HCT116 (cell line): ENCODE results near the gene BBS12. TPM values are rescaled to one million over a fixed set of nuclear protein-coding genes. Genes with fewer than 3 reads are reported as not detected.

Source experiments
- ATAC-seq: fragments of 200-7000 bp; cut with Tn5 transposase; 2 replicates; pipeline ENCODE4 v1.9.1; 2020; ENCODE audit warnings: mild to moderate bottlenecking, moderate library complexity
- BruUV-seq: library from RNA; stranded (reverse); fragments of 400-500 nt; replicated peaks from 2 replicates; lab custom pipeline; 2021; lab: Mats Ljungman, UMichigan
- CTCF ChIA-PET: fragments of 300-600 bp; sonication (Branson Sonifier 250); formaldehyde crosslinking; loops from one replicate; lab custom pipeline; 2021; ENCODE audit warnings: antibody characterized with exemption; lab: Charles Lee
- POLR2A ChIA-PET: fragments of 300-600, 350-600 bp; sonication (Branson Sonifier 250); formaldehyde crosslinking; loops from one replicate; lab custom pipeline; 2021; ENCODE audit warnings: antibody characterized with exemption; lab: Charles Lee
- RAD21 ChIA-PET, 2 experiments: fragments of 300-600 bp; sonication (Branson Sonifier 250); formaldehyde crosslinking; loops; one replicate each; lab custom pipeline; 2023; ENCODE audit warnings: low total read pairs in 2 of 2; ENCODE audit not compliant: uncharacterized antibody in 2 of 2, unreplicated experiment in 2 of 2, low non-redundant PET in 1 of 2; lab: Charles Lee
- DNase-seq: peaks from one replicate; pipeline ENCODE4 v3.0.0-alpha.2; 2010; ENCODE audit warnings: low read depth, low spot score
- H2AFZ ChIP-seq: fragments of 200-600 bp; shearing (Covaris generic), sonication (generic); 2 replicates; pipeline ENCODE4 v1.6.1; 2017; ENCODE audit warnings: low read depth, mixed run types, mixed read lengths, antibody characterized with exemption, low read length; ENCODE audit not compliant: poor library complexity, severe bottlenecking
- H3K27ac ChIP-seq: 2 replicates; pipeline ENCODE4 v1.5.1; 2012; ENCODE audit warnings: low read depth, low read length
- H3K27me3 ChIP-seq: fragments of 200-600 bp; sonication (generic); 2 replicates; pipeline ENCODE4 v1.6.1; 2016; ENCODE audit warnings: mixed run types, low read length, mixed read lengths; ENCODE audit not compliant: insufficient read depth
- H3K36me3 ChIP-seq, 2 experiments: fragments of 200-500 bp in 1 of 2; fragments of 200-600 bp in 1 of 2; sonication (Bioruptor generic) in 1 of 2; sonication (generic) in 1 of 2; 2 replicates each; pipeline versions ENCODE4 v1.5.1 to v1.6.1; 2014 to 2016; ENCODE audit warnings: low read length in 2 of 2, inconsistent platforms in 1 of 2, mixed read lengths in 1 of 2, mixed run types in 1 of 2; ENCODE audit not compliant: insufficient read depth in 2 of 2, control insufficient read depth in 1 of 2
- H3K4me1 ChIP-seq, 2 experiments: fragments of 200-600 bp in 1 of 2; sonication (generic) in 1 of 2; 2 replicates each; pipeline versions ENCODE4 v1.5.1 to v1.6.1; 2012 to 2017; ENCODE audit warnings: low read length in 2 of 2, inconsistent platforms in 1 of 2, mild to moderate bottlenecking in 1 of 2, mixed read lengths in 1 of 2, mixed run types in 1 of 2, moderate library complexity in 1 of 2; ENCODE audit not compliant: insufficient read depth in 2 of 2, control insufficient read depth in 1 of 2
- H3K4me2 ChIP-seq: fragments of 200-600 bp; sonication (generic); 2 replicates; pipeline ENCODE4 v1.6.1; 2017; ENCODE audit warnings: mixed run types, low read length, mixed read lengths
- H3K4me3 ChIP-seq, 2 experiments: fragments of 200-600 bp in 1 of 2; sonication (generic) in 1 of 2; replicated peaks in 1 of 2; 2 replicates each; pipeline ENCODE4 v1.5.1; 2011 to 2016; ENCODE audit warnings: low read length in 2 of 2, control low read depth in 1 of 2, low read depth in 1 of 2, mild to moderate bottlenecking in 1 of 2, mixed read lengths in 1 of 2, mixed run types in 1 of 2
- H3K79me2 ChIP-seq: fragments of 200-600 bp; sonication (generic); 2 replicates; pipeline ENCODE4 v1.6.1; 2017; ENCODE audit warnings: mild to moderate bottlenecking, mixed run types, low read length, moderate library complexity, mixed read lengths; ENCODE audit not compliant: insufficient read depth
- H3K9ac ChIP-seq: fragments of 200-600 bp; sonication (generic); 2 replicates; pipeline ENCODE4 v1.6.1; 2016; ENCODE audit warnings: low read length, mixed read lengths
- H3K9me2 ChIP-seq: fragments of 200-600 bp; sonication (generic), shearing (Covaris generic); 2 replicates; pipeline ENCODE4 v1.6.1; 2017; ENCODE audit warnings: mixed run types, mild to moderate bottlenecking, moderate library complexity; ENCODE audit not compliant: insufficient read depth
- H3K9me3 ChIP-seq, 2 experiments: fragments of 200-500 bp in 1 of 2; fragments of 200-600 bp in 1 of 2; sonication (Bioruptor generic) in 1 of 2; sonication (generic) in 1 of 2; 2 replicates each; pipeline ENCODE4 v1.6.1; 2014 to 2017; ENCODE audit warnings: low read length in 2 of 2, mixed read lengths in 2 of 2, inconsistent platforms in 1 of 2, low read depth in 1 of 2, mild to moderate bottlenecking in 1 of 2, mixed run types in 1 of 2, moderate library complexity in 1 of 2; ENCODE audit not compliant: control insufficient read depth in 1 of 2, insufficient read depth in 1 of 2
- H4K20me1 ChIP-seq: fragments of 200-600 bp; sonication (generic), shearing (Covaris generic); 2 replicates; pipeline ENCODE4 v1.6.1; 2017; ENCODE audit warnings: mixed run types, mild to moderate bottlenecking, moderate library complexity; ENCODE audit not compliant: insufficient read depth
- ATF3 ChIP-seq: IDR thresholded peaks from 2 replicates; pipeline ENCODE4 v1.6.1; 2012
- CBX3 ChIP-seq: IDR thresholded peaks from 2 replicates; pipeline ENCODE4 v1.6.1; 2012; ENCODE audit warnings: low read depth
- CEBPB ChIP-seq: IDR thresholded peaks from 2 replicates; pipeline ENCODE4 v1.6.1; 2012; ENCODE audit warnings: low read depth
- EGR1 ChIP-seq: IDR thresholded peaks from 2 replicates; pipeline ENCODE4 v1.6.1; 2012; ENCODE audit warnings: low read depth
- EZH2 ChIP-seq: fragments of 200-600 bp; sonication (generic); IDR thresholded peaks from 2 replicates; pipeline ENCODE4 v1.6.1; 2017; ENCODE audit warnings: antibody characterized with exemption, mixed run types
- FOSL1 ChIP-seq: IDR thresholded peaks from 2 replicates; pipeline ENCODE4 v1.6.1; 2012; ENCODE audit warnings: low read depth
- MAX ChIP-seq: IDR thresholded peaks from 2 replicates; pipeline ENCODE4 v1.6.1; 2012
- POLR2A ChIP-seq: IDR thresholded peaks from 2 replicates; pipeline ENCODE4 v1.7.0; 2011; ENCODE audit warnings: borderline replicate concordance; ENCODE audit not compliant: insufficient read depth, insufficient read length; ENCODE audit errors: extremely low read depth
- POLR2AphosphoS5 ChIP-seq: IDR thresholded peaks from 2 replicates; pipeline ENCODE4 v1.6.1; 2011; ENCODE audit warnings: mild to moderate bottlenecking, low read depth, low read length, moderate library complexity
- RAD21 ChIP-seq: IDR thresholded peaks from 2 replicates; pipeline ENCODE4 v1.6.1; 2012; ENCODE audit warnings: low read depth, mild to moderate bottlenecking
- REST ChIP-seq: IDR thresholded peaks from 2 replicates; pipeline ENCODE4 v1.6.1; 2012; ENCODE audit warnings: low read depth
- SIN3A ChIP-seq: IDR thresholded peaks from 2 replicates; pipeline ENCODE4 v1.6.1; 2012; ENCODE audit warnings: low read depth
- SP1 ChIP-seq: IDR thresholded peaks from 2 replicates; pipeline ENCODE4 v1.6.1; 2012; ENCODE audit warnings: low read depth
- SRF ChIP-seq: IDR thresholded peaks from 2 replicates; pipeline ENCODE4 v1.6.1; 2012; ENCODE audit warnings: low read depth
- YY1 ChIP-seq: IDR thresholded peaks from 2 replicates; pipeline ENCODE4 v1.6.1; 2011; ENCODE audit warnings: low read length, low read depth, moderate library complexity, mild to moderate bottlenecking; ENCODE audit not compliant: insufficient replicate concordance; ENCODE audit errors: extremely low read depth
- ZFX ChIP-seq: fragments of 450-650 bp; IDR thresholded peaks from 2 replicates; pipeline ENCODE4 v1.6.1; 2017
- intact Hi-C: fragments of 100-400 bp; cut with micrococcal nuclease; formaldehyde crosslinking; loops from 2 replicates; pipeline ENCODE4 v1.10.0; 2022
- total RNA-seq: library from RNA; stranded (reverse); gene quantifications from one replicate; pipeline ENCODE4 v1.2.1, GENCODE V29; 2021; ENCODE audit not compliant: unreplicated experiment
- TF ChIP-seq, protein P1 (sequence below): IDR thresholded peaks from 2 replicates; pipeline ENCODE4 v1.6.1; 2011; ENCODE audit warnings: mild to moderate bottlenecking, low read length, moderate library complexity; ENCODE audit not compliant: insufficient replicate concordance; ENCODE audit errors: extremely low read depth
- TF ChIP-seq, protein P2 (sequence below), 3 experiments: fragments of 200-600 bp in 1 of 3; sonication (generic) in 1 of 3; IDR thresholded peaks in 2 of 3; conservative IDR thresholded peaks in 1 of 3; 2 replicates each; pipeline ENCODE4 v1.5.1; 2012 to 2017; ENCODE audit warnings: low read depth in 2 of 3, low read length in 2 of 3, antibody characterized with exemption in 1 of 3, borderline replicate concordance in 1 of 3, control low read depth in 1 of 3, mild to moderate bottlenecking in 1 of 3, mixed read lengths in 1 of 3, mixed run types in 1 of 3, moderate library complexity in 1 of 3; ENCODE audit not compliant: insufficient read depth in 1 of 3

The BBS12 gene
- total RNA-seq, 1 experiment from 2014 or later: 2.1 TPM

- TF ChIP-seq REST (no peak), ATF3 (no peak)
- TF ChIP-seq, protein P1, sequence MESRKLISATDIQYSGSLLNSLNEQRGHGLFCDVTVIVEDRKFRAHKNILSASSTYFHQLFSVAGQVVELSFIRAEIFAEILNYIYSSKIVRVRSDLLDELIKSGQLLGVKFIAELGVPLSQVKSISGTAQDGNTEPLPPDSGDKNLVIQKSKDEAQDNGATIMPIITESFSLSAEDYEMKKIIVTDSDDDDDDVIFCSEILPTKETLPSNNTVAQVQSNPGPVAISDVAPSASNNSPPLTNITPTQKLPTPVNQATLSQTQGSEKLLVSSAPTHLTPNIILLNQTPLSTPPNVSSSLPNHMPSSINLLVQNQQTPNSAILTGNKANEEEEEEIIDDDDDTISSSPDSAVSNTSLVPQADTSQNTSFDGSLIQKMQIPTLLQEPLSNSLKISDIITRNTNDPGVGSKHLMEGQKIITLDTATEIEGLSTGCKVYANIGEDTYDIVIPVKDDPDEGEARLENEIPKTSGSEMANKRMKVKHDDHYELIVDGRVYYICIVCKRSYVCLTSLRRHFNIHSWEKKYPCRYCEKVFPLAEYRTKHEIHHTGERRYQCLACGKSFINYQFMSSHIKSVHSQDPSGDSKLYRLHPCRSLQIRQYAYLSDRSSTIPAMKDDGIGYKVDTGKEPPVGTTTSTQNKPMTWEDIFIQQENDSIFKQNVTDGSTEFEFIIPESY: no peak
These were observed 29.6 kb upstream of the BBS12 start (continued) for GRCh38 chr4:122702939-122703338.

DNA sequence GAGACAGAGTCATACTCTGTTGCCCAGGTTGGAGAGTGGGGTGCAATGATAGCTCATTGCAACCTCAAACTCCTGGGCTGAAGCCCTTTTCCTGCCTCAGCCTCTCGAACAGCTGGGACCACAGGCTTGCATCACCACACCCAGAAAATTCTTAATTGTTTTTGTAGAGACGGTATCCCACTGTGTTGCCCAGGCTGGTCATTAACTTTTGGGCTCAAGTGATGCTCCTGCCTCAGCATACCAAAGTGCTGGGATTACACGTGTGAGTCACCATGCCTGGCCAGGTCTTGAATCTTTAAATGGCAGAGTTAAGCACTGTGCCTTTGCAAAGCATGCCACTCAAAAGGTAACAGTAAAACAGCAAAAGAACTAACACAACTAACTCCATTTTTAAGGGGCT lies 28.6 kb upstream of the BBS12 start:
- POLR2A ChIA-PET: no interaction called here
- no peaks in the 10 kb centered on the region for H3K79me2 ChIP-seq
- no TSS peak for BruUV-seq

More for the DNA sequence above, 28.6 kb upstream of the BBS12 start:
- Histone ChIP-seq H3K9ac (no peak overlapping the region), H3K4me2 (no peak overlapping the region), H3K9me2 (no peaks in the 10 kb centered on the region), H4K20me1 (no peaks in the 10 kb centered on the region), H3K9me3 (no peaks in the 10 kb centered on the region), H2AFZ (no peak overlapping the region), H3K4me3 (no peak overlapping the region), H3K4me1 (peaks cover 0 to 12% of the 10 kb centered on the region in 2 experiments; a peak in 2 of 4 replicates), H3K27me3 (no peaks in the 10 kb centered on the region), H3K36me3 (no peaks in the 10 kb centered on the region), H3K27ac (no peak overlapping the region)
- intact Hi-C loops: no loop called here
- ATAC-seq (no peak), DNase-seq (no peak)
- RAD21 ChIA-PET: no interaction called here
- CTCF ChIA-PET: interaction anchor here (0.6 to 2.6 kb wide), 2 partner anchors 13 to 817 kb away, joined by 3 to 10 read pairs; no protein-coding TSS in a partner anchor
- TF ChIP-seq POLR2A (no peak), FOSL1 (no peak), ZFX (no peak), CEBPB (no peak), EZH2 (no peak), CBX3 (no peak), POLR2AphosphoS5 (no peak), SRF (no peak), SP1 (no peak), MAX (no peak), EGR1 (no peak), YY1 (no peak), RAD21 (no peak), SIN3A (no peak)
- TF ChIP-seq, protein P2, sequence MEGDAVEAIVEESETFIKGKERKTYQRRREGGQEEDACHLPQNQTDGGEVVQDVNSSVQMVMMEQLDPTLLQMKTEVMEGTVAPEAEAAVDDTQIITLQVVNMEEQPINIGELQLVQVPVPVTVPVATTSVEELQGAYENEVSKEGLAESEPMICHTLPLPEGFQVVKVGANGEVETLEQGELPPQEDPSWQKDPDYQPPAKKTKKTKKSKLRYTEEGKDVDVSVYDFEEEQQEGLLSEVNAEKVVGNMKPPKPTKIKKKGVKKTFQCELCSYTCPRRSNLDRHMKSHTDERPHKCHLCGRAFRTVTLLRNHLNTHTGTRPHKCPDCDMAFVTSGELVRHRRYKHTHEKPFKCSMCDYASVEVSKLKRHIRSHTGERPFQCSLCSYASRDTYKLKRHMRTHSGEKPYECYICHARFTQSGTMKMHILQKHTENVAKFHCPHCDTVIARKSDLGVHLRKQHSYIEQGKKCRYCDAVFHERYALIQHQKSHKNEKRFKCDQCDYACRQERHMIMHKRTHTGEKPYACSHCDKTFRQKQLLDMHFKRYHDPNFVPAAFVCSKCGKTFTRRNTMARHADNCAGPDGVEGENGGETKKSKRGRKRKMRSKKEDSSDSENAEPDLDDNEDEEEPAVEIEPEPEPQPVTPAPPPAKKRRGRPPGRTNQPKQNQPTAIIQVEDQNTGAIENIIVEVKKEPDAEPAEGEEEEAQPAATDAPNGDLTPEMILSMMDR (IDR thresholded peaks at IDR 0.05 in 2 of 3, conservative IDR thresholded peaks at IDR 0.05 in 1 of 3; ENCODE audit: borderline replicate concordance in 1 of 3, insufficient read depth in 1 of 3, low read depth in 2 of 3, low read length in 2 of 3): no peak
- TF ChIP-seq, all 23 proteins: peak for 0
